Skeletal muscle cell (primary cell): Measurements from ENCODE around the gene ANKRD18B.
"Not testable (repeated sequence)": the region's sequence is repeated elsewhere in the genome, so short reads cannot be mapped to it uniquely, and the experiment has no call there.

Experiments
- DNase-seq: peaks from one replicate; pipeline ENCODE4 v3.0.0-alpha.2; 2010; ENCODE audit warnings: low read depth
- H3K4me3 ChIP-seq: 2 replicates; pipeline ENCODE4 v1.5.1; 2011; ENCODE audit warnings: low read depth, mild to moderate bottlenecking, control low read depth, low read length, moderate library complexity

Gene ANKRD18B

DNA sequence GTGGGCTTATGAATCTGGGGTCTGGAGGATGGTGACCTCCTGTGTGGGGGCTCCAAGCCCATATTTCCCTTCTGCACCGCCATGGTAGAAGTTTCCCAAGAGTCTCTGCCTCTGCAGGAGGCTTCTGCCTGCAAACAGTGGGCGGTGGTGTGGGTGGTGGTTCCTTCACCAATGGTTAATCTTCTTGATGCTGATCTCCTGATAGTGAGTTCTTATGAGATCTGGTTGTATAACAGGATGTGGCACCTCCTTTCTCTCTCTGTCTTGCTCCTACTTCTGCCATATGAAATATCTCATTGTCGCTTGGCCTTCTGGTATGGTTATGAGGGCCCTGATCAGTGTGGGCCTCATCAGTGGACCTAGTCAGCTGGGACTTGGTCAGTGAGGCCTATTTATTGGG, 73.3 kb downstream of the ANKRD18B start:
- not testable (repeated sequence) for DNase-seq, H3K4me3 ChIP-seq

DNA sequence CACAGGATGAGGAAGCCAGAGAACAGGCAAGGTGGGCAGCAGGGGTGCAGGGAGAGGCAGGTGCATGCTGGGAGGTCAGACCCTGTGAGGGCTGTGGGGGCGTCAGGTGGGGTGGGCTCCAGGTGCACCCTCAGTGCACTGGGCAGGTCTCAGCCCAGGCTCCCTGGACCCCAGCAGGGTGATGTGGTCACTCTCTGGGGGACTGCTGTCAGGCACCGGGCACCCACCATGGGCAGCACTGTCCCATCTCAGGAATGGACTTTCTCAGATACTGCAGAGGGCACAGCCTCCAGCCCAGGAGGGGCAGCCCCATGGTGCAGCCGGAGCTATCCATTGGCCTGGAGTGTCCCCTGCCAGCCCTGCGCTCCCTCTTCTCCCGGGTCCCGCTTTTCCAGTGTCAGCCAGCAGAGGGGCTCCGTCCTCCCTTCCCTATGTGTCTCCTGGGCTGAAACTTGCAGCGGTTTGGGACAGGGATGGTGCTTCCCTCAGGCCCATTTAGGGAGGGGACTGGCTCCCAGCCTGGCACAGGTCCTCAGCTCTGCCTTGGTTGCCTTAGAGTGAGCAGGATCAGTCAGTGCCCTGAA, 74.8 kb downstream of the ANKRD18B start:
- H3K4me3 ChIP-seq, DNase-seq: not testable (repeated sequence)

DNA sequence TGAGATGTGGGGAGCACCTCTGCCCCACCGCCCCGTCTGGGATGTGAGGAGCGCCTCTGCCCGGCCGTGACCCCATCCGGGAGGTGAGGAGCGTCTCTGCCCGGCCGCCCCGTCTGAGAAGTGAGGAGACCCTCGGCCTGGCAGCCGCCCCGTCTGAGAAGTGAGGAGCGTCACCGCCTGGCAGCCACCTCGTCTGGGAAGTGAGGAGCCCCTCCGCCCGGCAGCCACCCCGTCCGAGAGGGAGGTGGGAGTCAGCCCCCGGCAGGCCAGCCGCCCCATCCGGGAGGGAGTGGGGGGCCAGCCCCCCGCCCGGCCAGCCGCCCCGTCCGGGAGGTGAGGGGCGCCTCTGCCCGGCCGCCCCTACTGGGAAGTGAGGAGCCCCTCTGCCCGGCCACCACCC, 76.9 kb downstream of the ANKRD18B start:
- not testable (repeated sequence) for H3K4me3 ChIP-seq, DNase-seq

DNA sequence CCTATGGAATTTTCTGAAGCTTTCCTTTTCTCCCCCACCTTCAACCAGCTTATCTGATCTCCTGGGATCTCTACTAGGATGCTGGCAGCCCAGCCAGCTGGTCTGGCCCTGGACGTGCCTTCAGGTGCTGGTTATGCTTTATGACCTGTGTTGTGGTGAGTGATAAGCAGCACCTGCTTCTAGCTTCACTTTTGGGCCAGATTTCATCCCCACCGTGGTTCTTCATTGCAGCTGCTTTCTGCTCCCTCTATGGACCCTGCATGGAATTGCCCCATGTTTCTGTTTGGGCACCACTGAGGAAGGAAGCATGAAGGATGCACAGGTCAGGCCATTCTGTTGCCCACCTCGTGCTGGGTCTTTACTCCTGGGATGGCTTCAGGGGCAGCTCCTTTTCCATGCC, 80.2 kb downstream of the ANKRD18B start:
- not testable (repeated sequence) for H3K4me3 ChIP-seq, DNase-seq

DNA sequence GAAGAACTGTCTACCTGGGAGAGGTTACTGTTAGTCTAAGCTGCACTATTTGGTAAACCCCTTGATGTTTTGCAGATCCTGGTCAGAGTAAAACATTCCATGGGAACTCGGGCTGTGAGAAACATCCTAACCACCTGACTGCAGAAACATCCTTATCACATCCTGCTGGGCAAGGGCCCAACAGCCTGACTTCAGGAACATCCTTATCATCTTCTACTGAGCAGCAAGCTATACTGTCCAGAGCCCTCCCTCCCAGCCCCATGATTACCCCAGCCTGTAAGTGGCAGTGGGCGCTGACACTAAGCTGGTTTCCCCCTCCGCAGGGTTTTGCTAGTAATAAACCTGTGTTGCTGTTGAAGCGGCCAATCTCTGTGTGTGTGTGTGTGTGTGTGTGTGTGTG, 80.9 kb downstream of the ANKRD18B start:
- DNase-seq = not testable (repeated sequence)

DNA sequence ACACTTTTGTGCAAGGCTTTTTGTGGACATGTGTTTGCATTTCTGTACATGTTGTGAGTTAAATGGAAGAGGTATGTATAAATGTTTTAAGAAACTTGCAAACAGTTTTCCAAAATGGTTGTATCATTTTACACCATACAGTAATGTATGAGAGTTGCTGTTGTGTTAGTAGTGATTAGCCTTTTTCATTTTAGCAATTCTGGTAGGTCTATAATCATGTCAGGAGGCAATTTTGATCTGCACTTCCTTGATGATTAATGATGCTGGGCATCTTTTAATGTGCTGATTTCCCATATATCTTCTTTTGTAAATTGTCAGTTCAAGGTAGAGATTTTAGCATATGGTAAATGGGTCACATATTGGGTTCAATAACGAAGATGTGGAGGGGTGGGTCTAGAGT, 87.3 kb downstream of the ANKRD18B start:
- H3K4me3 ChIP-seq = no peak overlapping the region
- DNase-seq = no peak

More for the DNA sequence above, 80.9 kb downstream of the ANKRD18B start:
- H3K4me3 ChIP-seq = not testable (repeated sequence)

DNA sequence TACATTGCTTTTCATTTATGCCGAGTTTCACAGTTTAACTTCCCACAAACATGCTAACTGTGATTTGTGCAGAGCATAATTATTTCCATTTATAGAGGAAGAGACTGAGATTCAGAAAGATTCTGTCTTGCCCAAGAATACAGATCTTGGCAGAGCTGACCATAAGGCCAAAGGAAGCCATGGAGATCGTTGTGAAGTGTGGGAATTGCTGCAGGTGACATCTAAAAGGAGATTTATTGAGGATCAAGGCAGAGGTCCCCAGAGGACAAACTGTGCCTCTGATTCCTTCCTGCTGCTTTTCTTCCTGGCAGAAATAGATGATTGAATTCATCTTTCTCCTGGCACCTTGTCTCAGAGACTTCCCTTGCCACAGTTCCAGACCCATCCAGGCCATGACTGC, 88.4 kb downstream of the ANKRD18B start:
- DNase-seq, H3K4me3 ChIP-seq: not testable (repeated sequence)

DNA sequence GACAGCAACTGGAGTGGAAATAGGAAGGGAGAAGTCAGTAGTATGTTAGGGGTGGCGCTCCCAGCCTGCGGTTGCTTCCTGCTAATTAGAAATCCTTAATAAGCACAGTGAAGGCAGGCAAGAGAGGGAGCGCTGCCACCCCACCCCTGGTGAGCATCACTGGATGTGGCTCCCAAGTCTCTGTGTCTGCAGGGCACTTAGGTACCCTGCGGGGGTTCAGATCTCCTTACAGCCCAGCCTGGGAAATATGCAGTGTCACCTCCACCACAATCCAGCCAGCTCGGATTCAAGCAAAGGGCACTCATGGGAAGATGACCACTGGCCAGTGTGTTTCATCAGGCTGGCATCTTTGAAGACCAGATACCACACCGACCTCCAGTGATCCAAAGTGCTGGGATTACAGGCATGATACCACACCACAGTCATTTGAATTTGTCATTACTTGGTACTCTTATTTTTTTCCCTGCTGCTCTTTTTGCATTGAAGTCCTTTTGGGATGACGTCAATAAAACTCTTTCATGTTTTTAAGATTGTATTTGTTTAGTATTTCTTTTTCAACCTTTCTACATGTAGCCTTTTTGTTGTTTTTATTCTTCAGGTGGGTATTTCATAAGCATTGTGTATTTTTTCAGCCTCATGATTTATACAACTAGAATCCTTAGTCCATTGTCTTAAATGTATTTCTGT, 90.1 kb downstream of the ANKRD18B start:
- DNase-seq = no peak

DNA sequence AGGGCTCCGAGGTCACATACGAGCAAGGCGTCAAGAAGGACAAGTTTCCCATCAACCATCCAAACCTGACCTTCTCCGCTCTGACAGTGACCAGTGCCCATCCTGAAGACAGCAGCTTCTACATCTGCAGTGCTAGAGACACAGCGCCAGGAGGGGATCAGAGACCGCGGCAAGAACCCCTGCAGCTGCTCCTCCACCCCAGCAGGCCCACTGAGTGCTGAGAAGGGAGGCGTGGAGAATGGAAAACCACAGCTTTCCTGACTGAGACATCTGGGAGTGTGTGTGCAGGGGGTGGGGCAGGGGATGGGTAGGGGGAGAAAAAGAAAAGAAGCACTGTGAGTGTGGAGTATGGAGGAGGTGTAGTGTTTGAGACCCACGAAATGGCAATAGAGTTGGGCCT, 94.3 kb downstream of the ANKRD18B start:
- H3K4me3 ChIP-seq, DNase-seq: not testable (repeated sequence)

More for the DNA sequence above, 90.1 kb downstream of the ANKRD18B start:
- H3K4me3 ChIP-seq = no peak overlapping the region

DNA sequence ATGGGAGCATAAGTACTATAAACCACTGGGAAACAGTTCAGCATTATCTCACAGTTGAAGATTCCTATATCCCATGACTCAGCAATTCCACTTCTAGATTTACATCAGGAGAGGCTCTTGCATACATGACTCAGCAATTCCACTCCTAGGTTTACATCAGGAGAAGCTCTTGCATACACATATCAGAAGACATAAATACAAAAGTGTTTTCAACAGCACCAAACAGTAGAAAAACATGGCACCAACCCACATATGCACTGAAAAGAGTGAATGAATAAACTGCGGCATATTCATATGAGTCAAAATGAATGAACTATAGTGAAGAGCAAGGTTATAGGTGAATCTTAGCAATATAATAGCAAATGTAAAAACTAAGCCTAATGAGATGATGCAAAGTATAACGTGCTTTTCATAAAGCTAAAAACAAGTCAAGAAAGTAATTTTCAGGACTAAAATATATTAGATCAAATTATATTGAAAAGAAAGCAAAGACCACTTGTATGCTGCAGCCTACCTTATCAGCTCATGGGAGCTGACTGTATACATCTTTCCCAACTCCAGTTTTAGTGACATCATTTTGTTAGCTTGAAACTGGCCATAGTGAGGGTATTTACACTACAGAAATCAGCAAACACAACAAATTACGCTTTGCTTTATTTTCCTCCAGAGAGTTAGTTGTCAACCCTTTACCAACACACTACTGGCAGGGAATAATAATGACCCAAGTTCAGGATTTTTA, 95.8 kb downstream of the ANKRD18B start:
- H3K4me3 ChIP-seq = no peak overlapping the region
- DNase-seq = peak; percentile 81

DNA sequence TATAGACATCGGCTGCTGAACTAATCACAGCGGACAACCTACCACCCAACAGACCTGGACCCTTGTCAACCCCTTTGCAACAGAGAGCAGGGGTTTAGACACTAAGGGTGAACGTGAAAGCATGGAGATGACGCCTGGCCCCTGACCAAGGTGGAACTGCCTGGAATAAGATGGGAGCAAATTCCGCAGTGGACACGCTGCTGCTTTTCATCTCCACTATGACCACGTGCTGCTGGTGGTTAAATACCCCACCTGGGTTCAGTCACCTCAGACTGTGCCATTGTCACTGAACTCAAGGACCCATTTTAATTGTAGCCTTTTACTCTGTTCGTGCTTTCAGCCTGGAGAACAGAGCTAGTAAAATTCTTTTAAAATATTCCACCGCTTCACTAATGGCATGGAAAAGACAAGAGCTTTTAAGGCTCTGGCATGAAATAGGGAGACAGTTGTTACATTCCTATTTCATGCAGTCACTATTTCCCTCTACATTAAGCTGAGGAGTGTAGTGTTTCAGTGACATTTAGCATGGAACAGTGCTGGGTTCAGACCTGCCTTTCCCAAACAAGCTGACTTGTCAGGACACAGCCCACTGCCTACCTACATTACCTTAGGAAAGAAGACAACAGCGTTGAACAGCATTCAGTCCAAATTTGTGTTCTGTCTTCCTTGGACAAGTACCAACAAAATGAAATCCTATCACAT, 96.8 kb downstream of the ANKRD18B start:
- no peak overlapping the region for H3K4me3 ChIP-seq
- DNase-seq = peak; percentile 53
